Rectal smooth muscle tissue (tissue), 1 donor: Measurements from ENCODE around the gene USB1.

Experiments used
- H3K27ac ChIP-seq: one replicate; pipeline ENCODE4 v1.7.0; 2013; ENCODE audit warnings: low read depth, low read length, inconsistent platforms
- H3K27me3 ChIP-seq: one replicate; pipeline ENCODE4 v1.7.0; 2013; ENCODE audit warnings: low read length; ENCODE audit not compliant: control insufficient read depth, insufficient read depth
- H3K36me3 ChIP-seq: one replicate; pipeline ENCODE4 v1.7.0; 2013; ENCODE audit warnings: low read length; ENCODE audit not compliant: control insufficient read depth, insufficient read depth
- H3K4me1 ChIP-seq: one replicate; pipeline ENCODE4 v1.7.0; 2013; ENCODE audit warnings: low read length; ENCODE audit not compliant: control insufficient read depth, insufficient read depth
- H3K4me3 ChIP-seq: one replicate; pipeline ENCODE4 v1.7.0; 2013; ENCODE audit warnings: low read length
- H3K9ac ChIP-seq: one replicate; pipeline ENCODE4 v1.7.0; 2013; ENCODE audit warnings: low read length

The USB1 gene

DNA sequence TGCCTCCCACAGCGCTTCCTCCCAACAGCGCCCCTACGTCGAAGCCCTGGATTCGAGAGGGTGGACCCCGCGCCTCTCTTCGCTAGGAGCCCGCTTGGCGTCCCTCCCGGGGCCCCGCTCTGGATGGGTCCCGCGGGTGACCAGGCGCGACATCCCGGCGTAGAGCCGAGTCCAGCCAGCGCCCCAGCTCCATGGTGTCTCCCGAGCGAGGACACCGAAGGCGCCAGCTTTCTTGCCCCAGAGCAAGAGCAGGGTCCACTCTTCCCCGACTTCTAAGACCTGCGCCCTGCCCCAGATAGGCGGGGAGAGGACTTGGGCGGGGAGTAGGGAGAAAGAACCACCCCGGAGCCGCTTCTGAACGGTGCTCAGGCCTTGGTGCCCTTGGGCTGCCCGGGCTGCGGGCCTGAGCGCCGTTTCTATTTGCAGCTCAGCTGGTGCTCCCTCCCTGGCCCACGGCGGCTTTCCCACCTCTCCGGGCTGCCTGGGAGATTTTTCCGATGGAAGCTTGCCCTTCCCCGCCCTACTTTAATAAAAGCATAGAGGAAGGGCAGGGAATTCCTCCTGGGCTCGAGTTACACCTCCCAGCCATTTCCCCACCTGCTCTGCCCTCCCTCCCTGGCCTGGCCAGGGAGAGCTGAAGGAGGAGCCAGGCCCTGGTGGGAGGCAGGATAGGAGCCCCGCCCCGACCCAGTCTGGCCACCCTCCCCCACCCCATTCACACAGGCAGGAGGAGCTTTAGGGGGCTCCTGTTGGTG is 26.1 kb downstream of the USB1 start:
- Histone ChIP-seq H3K9ac (peak overlapping the region; percentile 21), H3K27me3 (no peaks in the 10 kb centered on the region), H3K4me3 (peak overlapping the region; percentile 77), H3K27ac (no peak overlapping the region), H3K36me3 (no peaks in the 10 kb centered on the region), H3K4me1 (peaks cover 10% of the 10 kb centered on the region)

DNA sequence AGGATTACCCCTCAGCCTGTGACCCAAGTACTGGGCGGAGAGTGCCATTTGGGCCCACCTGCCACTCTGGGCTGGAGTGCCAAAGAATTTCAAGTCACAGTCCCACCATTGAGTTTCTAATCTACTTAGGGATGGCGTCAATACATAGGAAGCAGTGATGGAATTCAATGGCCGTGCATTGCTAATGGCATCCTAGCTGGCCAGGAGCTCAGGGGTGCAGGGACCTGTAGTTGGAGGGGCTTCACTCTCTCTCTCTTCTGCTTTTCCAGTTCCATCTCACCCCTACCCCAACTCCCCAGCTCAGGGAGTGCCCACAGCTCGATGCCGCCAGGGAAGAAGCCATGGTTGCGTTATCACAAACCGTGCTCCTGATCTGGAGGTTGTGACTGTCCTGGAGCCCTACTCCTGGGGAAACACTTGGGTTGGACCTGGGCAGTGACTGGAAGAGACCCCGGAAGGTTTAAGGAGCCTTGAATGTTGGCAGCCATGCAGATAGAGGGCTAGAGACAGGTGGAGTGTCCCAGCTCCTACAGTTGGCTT is 26.8 kb downstream of the USB1 start:
- Histone ChIP-seq H3K27ac (no peak overlapping the region), H3K27me3 (no peaks in the 10 kb centered on the region), H3K4me3 (peak overlapping the region; percentile 20), H3K36me3 (no peaks in the 10 kb centered on the region), H3K9ac (no peak overlapping the region), H3K4me1 (peaks cover 5% of the 10 kb centered on the region)

DNA sequence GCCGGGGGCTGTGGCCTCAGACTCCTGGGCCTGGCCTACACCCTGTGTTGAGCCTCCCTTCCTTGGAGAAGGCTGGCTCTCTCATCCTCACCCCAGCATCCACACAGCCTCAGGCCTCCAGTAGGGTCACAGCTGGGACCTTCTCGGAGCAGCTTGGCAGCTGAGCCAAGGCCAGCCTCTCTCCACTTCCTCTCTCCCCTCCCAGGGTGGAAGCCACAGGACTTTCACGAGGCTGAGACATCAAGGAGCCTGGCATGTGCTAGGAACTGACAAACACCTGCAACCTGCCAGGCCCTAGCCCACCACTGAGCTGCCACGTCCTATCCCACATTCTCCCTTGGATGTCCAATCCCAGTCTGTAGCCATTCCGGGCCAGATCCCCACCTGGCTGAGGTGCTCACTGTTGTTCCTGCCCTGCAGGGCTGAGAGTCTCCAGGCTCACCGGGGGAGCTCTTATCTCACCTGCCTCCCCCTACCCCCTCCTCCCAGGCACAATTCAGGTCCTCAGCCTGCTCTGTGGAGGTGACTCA is 27.4 kb downstream of the USB1 start:
- no peaks in the 10 kb centered on the region for H3K27me3 ChIP-seq
- no peaks in the 10 kb centered on the region for H3K36me3 ChIP-seq
- peaks cover 3% of the 10 kb centered on the region for H3K4me1 ChIP-seq
- no peak overlapping the region for H3K27ac ChIP-seq
- H3K9ac ChIP-seq = no peak overlapping the region
- H3K4me3 ChIP-seq = no peak overlapping the region

DNA sequence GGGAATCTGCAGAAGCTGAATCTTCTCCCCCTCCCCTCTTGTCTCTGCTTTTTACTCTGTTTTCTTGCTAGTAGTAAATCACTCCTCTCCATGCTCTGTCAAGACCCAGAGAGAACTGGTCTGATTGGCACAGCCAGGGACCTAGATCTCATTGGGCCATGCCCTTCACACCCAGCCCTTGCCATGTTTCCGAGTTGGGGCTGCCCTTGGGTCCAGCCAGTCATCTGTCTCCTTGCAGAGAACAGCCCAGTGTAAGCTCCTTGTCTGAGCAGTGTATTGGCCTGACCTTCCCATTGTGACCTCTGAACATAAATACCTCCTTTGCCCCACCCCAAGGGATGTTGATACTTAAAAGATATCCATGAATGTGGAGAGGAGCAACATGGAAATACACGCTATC is 28.2 kb downstream of the USB1 start:
- Histone ChIP-seq H3K4me1 (peaks cover 3% of the 10 kb centered on the region), H3K9ac (peak overlapping the region; percentile 43), H3K27ac (no peak overlapping the region), H3K36me3 (no peaks in the 10 kb centered on the region), H3K4me3 (no peak overlapping the region), H3K27me3 (no peaks in the 10 kb centered on the region)

DNA sequence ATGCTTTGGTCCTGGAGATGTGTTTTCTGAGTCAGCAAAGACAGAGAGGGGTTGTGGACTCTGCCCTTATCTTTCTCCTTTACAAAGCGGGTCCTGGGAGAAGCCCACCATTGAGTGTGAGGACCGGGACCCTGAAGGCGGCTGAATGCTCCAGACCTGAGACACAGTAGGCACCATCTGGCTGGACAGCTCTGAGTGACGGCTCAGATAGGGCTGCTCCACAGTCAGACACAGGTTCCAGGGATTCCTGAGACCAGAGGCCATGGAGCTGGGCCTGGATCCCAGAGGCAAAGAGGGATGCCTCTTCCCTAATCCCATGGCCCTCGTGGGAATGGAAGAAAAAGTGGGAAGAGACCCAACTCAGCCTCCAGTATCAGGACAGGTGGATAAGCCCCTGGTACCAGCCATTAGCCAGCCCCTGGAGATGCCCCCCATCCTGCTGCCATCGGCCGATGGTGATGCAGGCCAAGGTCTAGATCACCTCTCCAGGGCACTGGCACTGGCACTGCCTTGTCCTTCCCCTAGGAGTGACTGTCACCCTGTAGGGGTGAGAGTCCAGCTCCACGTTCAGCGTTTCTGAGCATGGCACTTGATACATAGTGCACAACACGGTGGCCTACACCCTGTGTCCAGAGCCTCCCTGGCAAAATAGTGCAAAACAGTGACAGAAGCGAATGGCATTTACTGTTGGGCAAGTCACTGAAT is 29.1 kb downstream of the USB1 start:
- Histone ChIP-seq H3K4me1 (peaks cover 3% of the 10 kb centered on the region), H3K36me3 (no peaks in the 10 kb centered on the region), H3K9ac (no peak overlapping the region), H3K4me3 (no peak overlapping the region), H3K27ac (no peak overlapping the region), H3K27me3 (no peaks in the 10 kb centered on the region)

DNA sequence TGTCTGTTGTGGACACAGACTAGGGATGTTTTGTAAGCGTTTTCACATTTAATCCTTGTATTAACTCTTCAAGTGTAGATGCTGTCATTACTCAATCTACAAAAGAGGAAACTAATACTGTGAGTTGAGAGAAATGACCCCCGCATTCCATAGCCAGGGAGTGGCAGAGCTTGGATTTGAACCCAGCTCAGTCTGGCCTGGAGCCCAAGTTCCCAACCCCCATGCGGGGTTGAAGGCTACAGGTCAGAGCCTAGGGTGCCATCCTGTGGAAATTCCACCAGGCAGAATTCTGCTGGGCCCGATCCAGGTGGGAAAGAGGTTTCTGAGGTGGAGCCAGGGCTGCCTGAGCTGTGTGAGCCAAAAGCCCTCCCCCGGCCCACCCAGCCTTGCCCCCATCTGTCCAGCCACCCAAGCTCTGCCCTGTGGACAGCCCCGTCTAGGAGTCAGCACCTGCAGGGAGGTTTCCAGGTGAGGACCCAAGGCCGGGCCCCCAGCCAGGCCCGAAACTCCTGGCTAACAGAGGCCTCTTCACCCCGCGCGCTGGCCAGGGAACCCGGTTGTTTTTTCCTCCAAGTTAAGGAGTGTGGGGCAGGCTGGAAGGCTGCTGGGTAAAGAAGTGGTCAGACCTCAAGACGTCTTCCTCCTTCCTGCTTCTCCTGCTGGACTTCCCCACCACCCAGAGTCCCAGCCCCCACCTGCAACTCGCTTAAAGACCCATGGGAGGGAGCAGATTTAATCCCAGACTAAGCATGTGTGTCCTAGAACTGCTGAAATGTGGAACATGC is 30.0 kb downstream of the USB1 start:
- H3K4me1 ChIP-seq = peaks cover 3% of the 10 kb centered on the region
- no peaks in the 10 kb centered on the region for H3K36me3 ChIP-seq
- H3K4me3 ChIP-seq = no peak overlapping the region
- H3K9ac ChIP-seq = no peak overlapping the region
- no peaks in the 10 kb centered on the region for H3K27me3 ChIP-seq
- no peak overlapping the region for H3K27ac ChIP-seq

DNA sequence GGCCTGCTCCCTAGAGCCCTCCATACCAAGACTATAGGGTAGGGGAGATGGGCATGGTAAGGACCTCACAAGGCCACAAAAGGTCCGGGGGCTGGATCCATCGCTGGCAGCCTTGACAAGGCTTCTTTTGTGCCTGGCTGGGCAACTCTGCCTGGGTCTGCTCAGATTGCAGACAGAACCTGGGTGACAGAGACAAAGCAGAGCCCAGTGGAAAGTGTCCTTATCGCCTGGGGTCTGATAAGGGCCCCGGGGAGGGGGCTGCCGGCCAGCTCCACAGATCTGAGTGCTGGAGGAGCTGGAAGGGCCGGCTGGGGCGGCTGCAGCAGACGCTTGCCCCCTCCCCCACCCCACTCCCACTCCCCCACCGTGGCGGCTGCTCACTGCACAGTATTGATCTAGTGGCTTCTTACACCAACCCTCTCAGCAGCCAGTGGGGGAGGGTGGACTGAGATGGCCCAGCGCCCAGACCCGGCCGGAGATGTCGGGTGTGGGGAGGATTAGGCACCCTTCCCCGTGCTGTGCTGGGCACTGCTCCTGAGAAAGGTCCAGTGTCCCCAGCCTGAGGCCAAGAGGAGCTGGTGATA is 31.6 kb downstream of the USB1 start:
- no peaks in the 10 kb centered on the region for H3K27me3 ChIP-seq
- H3K27ac ChIP-seq = no peak overlapping the region
- no peaks in the 10 kb centered on the region for H3K36me3 ChIP-seq
- no peak overlapping the region for H3K9ac ChIP-seq
- no peak overlapping the region for H3K4me3 ChIP-seq
- H3K4me1 ChIP-seq = peaks cover 2% of the 10 kb centered on the region

DNA sequence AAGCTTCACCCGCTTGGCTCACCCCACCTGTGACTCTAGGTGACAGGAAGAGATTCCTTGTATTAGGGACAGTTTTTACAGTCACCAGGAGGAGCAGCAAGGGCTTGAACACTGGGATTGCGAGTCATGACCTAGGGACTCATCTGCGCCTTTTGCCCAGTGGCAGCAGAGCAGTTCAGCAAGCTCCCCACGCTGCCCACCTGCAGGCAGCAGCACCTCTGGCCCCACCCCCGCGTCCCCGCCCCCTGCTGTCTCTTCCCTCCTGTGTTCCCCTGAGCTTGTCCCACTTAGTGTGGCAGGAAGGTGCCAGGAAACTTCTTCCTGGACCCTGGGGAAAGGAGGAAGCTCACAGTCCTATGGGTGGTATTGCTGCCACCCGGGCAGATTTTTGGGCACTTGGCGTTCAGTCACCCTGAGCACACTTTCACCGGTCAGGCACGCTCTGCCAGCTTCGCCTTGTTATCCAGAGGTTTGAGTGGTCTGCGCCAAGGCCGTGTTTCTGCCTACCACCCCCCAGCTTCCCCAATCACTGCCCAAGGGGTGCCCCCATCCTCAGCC is 33.0 kb downstream of the USB1 start:
- Histone ChIP-seq H3K4me3 (no peak overlapping the region), H3K27me3 (no peaks in the 10 kb centered on the region), H3K9ac (no peak overlapping the region), H3K36me3 (no peaks in the 10 kb centered on the region), H3K4me1 (no peaks in the 10 kb centered on the region), H3K27ac (no peak overlapping the region)

DNA sequence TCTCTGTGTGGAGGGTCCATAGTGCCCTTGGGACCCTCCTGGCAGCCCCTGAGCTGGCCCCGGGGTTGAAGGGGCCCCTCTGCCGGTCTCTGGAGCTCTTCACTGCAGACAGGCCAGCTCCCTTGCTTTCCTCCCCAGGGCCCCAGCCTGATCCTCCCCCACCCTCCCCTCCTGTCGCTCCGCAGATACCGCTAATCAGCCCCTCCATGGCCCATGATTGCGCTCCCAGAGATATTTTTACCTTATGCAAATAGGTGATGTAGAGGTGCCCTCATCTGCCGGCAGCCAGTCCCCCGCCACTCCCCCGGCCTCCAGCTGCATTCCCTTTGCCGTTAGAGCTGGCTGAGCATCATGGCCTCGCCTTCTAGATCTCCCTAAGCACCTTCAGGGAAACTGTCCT is 33.6 kb downstream of the USB1 start:
- H3K4me3 ChIP-seq = no peak overlapping the region
- H3K27ac ChIP-seq = no peak overlapping the region
- no peaks in the 10 kb centered on the region for H3K27me3 ChIP-seq
- no peaks in the 10 kb centered on the region for H3K4me1 ChIP-seq
- H3K36me3 ChIP-seq = no peaks in the 10 kb centered on the region
- H3K9ac ChIP-seq = no peak overlapping the region

DNA sequence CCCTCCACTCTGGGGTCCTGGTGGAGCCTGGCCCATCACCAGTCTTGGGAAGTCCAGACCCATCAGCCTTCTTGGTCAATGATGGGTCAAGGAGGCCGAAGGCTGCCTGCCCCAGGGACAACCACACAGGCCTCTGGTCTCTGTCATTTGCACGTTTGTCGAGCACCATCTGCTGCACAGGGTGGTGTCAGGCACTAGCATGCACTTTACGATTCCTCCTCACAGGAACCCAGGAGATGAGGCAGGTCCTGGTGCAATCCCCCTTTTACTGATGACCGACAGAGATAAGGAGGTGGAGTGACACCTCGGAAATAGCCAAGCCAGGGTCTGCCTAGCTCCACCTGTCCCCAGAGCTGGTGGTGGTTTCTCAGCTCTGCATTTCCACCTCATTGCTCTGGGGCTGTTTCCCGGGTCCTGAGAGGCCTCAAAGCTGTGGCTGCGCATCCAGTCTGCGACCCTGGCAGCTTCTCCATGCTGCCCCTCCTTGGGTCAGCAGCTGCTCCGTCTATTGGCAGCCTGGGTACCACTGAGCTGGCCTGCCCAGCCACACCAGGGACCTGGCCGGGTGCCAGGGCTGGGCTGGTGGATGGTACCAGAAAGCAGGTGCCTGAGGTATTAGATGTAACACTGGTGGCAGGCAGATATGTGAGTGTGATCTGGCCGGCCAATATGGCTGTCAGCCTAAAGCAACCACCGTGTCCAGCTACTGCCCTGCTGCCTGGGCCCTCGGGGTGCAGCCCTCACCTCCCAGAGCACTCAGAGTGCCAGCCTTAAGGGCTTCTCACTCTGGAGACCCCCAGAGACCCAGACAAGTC is 34.4 kb downstream of the USB1 start:
- Histone ChIP-seq H3K4me1 (no peaks in the 10 kb centered on the region), H3K9ac (no peak overlapping the region), H3K27me3 (no peaks in the 10 kb centered on the region), H3K27ac (no peak overlapping the region), H3K4me3 (no peak overlapping the region), H3K36me3 (peaks cover 3% of the 10 kb centered on the region)

DNA sequence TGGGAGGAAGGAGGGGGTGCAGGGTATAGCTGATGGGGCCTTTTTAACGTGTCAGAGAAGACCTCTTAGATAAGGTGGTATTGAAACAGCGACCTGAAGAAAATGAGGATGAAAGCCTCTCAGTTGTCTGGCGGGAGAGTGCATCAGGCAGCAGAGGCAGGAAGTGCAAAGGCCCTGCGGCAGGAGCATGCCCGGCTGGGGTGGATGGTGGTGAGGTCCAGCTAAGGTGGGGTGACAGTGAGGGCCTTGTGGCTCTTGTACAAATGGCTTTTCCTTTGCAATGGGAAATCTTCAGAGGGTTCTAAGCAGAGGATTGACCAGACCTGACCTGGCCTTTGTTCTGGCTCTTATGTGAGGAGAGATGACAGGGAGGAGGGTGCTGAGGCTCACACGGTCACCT is 35.7 kb downstream of the USB1 start:
- Histone ChIP-seq H3K27ac (no peak overlapping the region), H3K4me3 (no peak overlapping the region), H3K36me3 (peaks cover 6% of the 10 kb centered on the region), H3K4me1 (no peaks in the 10 kb centered on the region), H3K27me3 (no peaks in the 10 kb centered on the region), H3K9ac (no peak overlapping the region)
